Islet of Langerhans (tissue), 1 donor: Measurements from ENCODE around the gene EFCAB9.
"Not testable (repeated sequence)": the region's sequence is repeated elsewhere in the genome, so short reads cannot be mapped to it uniquely, and the experiment has no call there.

Experiments used
- FAIRE-seq: peaks from one replicate; lab custom pipeline; 2011; peaks lifted over from hg19 to GRCh38; lab: Jason Lieb, UNC

The EFCAB9 gene

DNA sequence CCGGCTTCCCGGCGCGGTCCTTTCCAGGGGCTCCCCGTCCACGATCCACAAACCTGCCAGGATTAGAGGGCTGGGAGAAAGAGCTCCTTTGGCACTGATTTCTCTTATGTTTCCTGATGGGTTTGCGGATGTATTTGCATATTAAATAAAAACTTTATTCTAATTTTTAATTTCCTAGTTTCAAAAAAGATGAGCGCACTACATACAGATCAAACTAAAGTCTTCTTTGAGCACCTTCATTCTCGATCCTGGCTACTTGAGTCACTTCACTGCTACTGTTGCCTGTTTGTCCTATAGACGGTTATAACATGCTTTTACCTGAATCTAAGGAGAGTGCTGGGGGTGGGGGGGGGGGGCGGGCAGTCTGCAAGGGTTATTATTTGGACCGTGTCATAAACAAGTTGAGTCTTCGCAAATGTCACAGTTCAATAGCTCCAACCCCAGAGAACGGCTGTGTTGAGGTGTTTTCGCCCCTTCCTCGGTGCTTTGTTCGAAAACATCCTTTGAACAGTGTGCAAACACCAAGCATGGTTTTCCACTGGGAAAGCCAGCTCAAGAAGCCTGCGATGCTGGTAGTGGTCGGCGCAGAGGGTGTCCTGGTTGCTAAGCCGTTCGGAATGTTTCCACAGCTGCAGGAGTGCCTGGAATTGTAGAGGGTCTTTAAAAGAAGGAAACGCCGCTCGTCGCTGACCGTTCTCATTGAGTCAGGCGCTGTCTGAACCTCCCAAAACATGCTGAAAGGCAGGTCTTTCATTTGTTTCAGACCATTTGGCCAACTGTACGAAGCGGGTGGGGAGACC lies 4.9 kb upstream of the EFCAB9 start:
- no peak for FAIRE-seq

DNA sequence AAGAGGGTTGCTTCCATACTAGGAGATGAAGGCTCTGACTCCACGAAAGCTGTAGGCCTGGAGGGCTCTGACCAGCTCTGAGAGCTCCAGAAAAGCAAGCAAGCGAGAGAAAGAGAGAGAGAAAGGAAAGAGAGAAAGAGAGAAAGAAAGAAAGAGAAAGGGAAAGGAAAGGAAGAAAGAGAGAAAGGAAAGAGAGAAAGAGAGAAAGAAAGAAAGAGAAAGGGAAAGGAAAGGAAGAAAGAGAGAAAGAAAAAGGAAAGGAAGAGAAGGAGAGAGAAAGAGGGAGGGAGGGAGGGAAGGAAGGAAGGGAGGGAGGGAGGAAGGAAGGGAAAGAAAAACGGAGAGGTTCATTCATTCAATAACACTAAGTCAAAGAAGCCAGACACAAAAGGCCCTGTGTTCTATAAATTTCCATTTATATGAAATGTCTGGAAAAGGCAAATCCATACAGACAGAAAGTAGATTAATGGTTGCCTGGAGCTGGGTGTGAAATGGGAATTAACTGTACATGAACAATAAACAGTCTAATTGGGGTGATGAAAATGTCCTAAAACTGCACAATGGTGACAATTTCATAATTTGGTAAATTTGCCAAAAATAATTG lies 4.2 kb upstream of the EFCAB9 start:
- FAIRE-seq = no peak

DNA sequence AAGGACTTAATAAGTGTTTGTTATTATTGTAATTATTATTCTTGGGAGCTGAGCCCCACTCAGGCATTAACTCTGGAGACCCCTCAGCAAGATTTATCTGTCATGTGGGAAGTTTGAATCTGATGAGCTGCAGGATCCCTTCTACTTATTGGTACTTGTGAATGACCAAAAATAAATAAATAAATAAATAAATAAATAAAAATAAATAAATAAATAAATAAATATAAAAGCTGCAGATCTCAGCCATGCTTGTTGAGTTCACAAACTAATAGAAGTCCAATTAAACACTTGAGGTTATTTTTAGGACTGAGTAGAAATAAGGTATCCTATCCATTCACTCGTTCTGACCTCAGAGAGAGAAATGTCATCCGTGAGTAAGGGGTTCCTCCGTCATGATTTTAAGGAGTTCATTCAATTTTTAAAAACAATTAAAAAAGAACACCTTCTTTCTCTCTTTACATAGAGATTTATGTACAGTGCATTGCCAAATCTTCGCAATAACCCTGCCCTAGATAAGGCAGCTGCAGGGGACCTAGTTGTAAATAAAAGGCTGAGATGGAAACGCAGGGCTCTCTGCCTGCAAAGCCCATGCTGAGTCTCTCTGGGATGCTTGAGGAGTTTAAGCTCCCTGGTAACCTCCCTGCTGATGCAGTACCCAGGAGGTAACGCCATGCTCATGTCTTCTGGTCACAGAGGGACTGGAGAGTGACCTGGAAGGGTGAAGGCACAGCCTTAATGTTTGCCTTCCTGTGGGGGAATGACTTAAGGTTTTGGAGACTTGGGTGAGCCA lies 1.2 kb downstream of the EFCAB9 start:
- no peak for FAIRE-seq

DNA sequence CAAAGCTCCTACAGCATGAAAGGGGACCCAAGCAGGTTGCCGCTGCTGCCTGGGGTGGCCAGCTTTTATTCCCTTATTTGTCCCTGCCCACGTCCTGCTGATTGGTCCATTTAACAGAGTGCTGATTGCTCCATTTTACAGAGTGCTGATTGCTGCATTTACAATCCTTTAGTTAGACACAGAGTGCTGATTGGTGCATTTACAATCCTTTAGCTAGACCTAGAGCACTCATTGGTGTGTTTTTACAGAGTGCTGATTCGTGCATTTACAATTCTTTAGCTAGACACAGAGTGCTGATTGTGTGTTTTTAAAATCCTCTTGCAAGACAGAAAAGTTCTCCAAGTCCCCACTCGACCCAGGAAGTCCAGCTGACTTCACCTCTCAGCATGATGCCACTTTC lies 3.8 kb downstream of the EFCAB9 start:
- not testable (repeated sequence) for FAIRE-seq

DNA sequence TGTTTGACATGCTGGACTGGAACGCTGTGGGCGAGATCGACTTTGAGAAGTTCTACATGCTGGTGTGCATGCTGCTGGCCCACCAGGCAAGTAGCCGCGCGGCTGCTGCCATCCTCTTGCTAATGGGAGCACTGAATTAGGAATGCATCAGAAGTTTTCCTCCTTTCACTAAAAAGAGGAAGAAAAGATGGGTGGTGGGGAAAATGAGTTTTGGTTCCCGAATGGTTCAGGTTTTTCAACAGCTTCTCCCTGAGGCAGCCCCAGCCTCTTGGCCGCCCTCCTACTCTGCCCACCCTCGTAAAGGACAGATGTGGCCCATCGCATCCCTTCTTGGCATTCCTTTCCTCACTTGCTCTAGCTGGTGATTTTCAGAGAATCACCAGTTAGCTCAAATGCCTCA lies 5.5 kb downstream of the EFCAB9 start:
- FAIRE-seq = no peak

DNA sequence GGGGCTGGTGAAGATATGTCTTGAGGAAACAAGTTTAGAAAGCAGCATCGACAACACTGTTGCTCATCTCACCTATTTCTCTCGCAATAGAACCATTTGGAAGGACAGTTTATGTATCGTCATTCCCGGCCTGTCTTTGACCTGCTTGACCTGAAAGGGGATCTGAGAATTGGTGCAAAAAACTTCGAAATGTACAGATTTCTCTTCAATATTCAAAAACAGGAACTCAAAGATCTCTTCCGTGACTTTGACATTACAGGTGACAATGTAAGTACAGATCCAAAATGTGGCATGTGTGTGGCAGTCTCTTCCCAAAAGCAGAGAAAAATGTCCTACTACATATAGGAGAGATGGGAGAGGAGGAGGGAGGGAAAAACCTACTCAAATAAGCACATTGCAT lies 6.5 kb downstream of the EFCAB9 start:
- no peak for FAIRE-seq

DNA sequence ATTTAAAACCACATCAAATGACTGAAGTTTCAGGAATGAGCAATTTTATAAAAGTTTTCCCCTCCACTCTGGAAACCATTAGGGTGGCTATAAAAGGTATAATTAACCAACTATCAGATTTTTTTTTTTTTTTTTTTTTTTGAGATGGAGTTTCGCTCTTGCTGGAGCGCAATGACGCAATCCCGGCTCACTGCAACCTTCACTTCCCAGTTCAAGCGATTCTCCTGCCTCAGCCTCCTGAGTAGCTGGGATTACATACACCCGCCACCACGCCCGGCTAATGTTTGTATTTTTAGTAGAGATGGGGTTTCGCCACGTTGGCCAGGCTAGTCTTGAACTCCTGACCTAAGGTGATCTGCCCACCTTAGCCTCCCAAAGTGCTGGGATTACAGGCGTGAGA lies 12.0 kb downstream of the EFCAB9 start:
- not testable (repeated sequence) for FAIRE-seq

DNA sequence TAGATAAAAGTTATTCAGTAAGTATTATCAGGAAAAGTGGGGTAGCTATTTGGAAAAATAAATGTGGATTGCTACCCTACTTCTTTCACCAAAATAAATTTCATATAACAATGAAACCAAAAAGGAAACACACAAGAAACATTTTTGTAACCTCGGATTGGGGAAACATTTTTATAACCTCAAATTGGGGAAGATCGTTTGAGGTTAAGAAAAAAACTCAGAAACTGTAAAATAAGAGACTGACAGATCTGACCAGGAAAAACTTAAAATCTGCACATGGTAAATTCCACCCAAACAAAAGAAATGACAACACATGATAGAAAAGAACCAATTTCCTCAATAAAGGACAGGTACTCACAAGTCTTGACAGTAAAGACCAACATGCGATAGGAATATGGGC lies 13.5 kb downstream of the EFCAB9 start:
- no peak for FAIRE-seq

DNA sequence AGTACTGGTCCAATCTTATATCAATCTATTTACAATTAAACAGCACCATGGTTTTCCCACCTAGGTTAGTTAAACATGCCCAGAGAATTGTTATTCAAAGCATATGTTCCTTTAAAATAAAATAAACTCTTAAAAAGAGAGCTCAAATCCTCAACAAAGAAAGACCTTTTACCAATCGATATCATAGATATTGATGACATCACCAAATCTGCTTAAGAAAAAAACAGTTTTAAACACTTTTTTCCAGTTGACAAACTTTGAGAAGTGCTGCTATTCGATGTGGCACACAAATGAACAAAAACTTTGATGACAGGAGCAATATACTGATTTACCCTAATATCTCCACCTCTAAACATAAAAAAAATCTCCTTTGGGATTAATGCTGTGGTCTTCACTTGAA lies 15.7 kb downstream of the EFCAB9 start:
- no peak for FAIRE-seq

DNA sequence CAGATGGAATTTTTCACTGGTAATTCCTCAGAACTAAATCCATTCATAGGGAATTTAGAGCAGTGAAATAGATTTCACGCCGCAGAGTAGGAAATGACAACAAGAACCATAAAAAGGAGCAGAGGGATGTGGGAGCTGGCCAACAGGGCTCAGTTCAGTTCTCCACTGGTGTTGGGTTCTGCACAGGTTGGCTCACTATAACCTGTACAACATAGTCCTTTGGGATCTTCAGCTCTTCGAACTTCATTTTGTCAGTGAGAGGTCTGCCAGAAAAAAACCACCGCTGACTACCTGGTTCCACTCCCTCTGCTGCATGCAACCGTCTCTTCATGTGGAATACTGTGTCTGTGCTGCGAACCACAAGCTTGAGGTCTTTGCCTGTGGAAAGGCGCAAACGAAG lies 17.7 kb downstream of the EFCAB9 start:
- no peak for FAIRE-seq

DNA sequence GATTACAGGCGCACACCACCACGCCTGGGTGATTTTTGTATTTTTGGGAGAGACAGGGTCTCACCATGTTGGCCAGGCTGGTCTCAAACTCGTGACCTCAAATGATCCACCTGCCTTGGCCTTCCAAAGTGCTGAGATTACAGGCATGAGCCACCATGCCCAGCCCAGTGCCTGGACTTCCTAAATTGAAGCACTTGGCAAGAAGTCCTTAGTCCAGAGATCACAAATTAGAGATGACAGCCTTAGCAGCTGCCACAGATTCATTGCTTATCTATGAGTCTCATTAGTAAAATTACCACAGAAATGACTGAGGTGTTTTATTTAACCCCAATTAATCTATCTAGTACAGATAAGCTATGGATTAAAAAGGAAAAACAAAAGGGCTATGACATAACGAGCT lies 19.2 kb downstream of the EFCAB9 start:
- FAIRE-seq = no peak

DNA sequence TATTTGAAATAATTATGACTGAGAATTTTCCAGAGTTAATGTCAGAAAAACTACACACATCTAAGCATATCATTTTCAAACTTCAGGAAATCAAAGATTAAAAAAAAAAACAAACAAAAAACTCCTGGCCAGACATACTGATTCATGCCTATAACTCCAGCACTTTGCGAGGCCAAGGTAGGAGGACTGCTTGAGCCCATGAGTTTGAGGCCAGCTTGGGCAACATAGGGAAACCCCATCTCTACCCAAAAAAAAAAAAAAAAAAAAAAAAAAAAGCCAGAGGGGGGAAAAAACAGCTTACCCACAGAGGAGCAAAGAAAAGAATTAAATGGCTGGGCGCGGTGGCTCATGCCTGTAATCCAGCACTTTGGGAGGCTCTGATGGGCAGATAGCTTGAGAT lies 22.4 kb downstream of the EFCAB9 start:
- FAIRE-seq = no peak

DNA sequence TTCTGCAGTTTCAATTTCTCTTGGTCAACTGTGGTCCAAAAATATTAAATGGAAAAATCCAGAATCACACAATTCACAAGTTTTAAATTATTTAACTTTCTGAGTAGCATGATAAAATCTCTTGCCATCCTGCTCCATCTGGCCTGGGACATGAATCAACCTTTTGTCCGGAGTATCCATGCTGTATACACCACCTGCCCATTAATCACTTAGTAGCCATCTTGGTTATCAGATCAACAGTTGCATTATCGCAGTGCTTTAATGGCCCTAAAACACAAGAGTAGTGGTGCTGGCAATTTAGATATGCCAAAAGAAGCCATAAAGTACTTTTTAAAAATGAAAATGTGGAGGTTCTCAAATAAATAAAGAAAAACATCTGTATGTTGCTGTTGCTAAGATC lies 25.3 kb downstream of the EFCAB9 start:
- no peak for FAIRE-seq

DNA sequence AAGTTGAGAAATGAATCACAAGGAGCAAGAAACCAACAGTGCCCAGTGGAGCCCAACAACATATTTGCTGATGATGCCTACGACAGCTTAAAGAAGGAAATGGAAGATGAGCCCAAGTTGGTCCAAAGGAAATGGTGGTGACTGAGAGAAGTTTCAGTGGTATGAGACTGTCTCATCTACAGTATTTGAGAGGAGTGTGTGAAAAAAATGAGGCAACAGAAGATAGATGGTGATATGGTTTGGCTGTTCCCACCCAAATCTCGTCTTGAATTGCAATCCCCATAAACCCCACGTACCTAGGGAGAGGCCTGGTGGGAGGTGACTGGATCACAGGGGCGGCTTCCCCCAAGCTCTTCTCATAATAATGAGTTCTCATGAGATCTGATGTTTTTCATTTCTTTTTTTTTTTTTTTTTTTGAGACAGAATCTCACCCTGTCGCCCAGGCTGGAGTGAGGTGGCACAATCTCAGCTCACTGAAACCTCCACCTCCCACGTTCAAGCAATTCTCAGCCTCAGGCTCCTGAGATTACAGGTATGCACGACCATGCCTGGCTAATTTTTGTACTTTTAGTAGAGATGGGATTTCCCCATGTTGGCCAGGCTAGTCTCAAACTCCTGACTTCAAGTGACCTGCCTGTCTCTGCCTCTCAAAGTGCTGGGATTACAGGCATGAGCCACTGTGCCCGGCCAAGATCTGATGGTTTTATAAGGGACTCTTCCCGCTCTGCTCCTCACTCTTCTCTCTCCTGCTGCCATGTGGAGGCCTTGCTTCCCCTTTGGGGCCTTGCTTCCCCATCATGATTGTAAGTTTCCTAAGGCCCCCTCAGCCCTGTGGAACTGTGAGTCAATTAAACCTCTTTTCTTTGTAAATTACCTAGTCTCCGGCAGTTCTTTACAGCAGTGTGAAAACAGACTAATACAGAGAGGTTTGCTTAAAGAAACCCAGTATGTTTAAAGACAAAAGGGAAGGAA lies 30.2 kb downstream of the EFCAB9 start:
- no peak for FAIRE-seq

DNA sequence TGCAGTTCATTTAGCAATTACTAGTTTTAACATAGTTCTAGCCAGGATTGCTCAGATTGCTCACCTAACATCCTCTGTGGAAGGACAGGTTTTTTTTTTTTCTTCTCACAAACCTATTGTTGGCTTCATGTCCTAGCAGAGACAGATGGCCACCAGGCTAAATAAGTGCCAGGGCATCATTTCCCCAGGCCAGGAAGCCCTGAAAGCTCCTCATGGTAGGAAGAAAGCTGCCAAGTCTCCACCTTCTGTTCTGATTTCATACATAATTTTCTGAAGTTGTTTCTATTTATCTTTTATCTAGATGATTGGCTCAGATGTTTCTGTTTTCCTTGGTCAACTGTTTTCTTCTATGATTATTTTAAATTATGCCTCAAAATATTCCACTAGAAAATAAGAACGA lies 31.0 kb downstream of the EFCAB9 start:
- no peak for FAIRE-seq

DNA sequence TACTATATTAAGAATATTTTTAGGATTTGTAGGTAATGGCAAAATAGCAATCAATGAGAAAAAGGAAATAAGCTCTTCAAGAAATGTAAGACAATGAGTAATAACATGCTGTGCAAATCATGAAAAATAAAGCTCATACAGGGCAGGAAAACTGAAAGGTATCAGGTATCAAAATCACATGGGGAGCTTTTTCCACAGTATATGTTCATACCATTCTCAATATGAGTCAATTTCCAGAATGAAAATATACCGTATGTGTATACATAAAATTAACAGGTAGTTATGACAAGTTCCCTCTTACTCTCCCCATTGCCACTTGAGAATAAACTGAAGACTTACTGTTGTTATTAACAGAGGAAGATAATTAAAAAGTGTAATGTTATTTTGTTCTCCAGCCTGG lies 35.9 kb downstream of the EFCAB9 start:
- no peak for FAIRE-seq

DNA sequence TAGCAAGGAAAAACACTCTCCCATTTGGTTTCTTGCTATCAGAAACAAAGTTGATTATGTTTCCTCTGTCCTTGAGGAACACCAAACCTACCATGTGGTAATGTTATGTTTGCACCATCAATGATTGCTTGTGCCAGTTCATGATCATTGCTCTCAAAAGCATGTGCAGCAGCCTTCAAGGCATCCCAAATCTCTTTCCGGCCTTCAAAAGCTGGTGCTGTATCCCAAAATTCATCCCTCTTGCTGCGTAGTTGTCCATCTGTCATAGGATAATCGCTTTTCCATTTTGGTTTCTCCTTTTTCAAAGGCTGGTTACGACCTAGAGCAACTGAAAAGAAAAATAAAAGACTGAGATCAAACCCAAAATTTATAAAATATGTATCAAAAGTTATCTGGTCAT lies 40.1 kb downstream of the EFCAB9 start:
- FAIRE-seq = no peak

DNA sequence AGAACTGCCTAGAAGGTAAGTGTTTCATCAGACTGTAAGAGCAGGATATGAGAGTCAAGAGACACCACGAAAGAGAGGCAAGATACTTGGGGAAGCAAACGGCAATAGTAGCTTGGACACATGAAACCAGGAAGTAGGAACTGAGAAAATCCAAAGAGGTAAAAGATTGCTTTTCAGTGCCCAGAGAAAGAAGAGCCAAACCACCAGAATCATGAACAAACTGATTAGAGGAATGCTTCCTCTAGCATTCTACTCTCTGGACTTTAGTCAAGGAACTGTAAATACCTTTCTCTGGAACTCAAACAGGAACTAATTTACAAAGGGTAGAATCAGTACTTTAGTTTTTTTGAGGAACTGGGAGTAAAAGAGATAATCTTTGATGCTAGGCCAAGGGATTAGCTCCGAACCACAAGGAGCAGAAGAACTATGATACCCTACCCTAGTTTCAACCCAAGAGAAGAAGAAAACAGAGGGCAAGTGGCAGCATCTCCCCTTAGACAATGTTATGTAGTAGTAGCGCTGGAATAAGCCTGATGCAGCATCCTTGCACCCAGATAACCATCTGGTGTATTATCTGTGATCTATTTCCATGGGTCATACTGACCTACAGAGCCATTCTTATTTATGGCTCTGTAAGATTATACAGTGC lies 41.3 kb downstream of the EFCAB9 start:
- FAIRE-seq = no peak

DNA sequence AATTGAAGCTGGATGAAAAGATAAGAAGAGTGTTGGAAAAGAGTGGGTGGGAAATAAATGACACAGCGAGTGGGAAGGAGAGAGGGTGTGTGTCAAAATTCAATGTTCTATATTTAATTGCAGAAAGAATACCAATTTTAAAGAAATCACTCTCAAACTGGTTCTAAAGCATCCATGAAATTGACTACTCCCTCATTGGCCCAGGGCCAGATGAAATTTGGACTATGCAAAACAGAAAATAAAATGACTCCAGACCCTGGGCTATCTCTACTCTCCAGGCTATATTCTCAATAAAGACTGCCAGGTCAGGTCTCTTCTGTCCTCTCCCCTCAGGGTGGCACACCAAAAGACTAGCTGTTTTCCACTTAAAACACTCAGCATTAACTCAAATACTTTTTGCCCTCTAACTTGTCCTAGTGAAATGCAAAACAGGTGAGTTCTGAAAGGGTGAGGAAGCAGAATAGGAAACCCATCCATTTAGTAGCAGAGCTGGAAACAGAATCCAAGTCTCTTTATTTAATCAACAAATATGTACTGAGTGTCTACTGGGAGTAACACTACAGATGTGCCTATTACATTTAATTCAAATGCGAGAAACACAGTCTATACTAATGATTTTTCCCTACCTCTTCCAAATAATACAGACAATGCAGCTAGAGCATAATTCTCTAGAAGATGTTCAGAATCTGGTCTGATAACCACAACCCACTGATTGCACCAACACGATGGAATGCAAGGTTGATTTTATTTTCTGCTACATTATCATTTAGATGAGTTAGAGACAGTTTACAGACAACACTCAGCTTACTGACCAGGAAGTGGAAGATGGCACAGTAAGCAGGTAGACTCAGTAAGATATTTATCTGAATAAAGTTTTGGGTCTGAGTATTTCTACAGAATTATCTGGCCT lies 42.1 kb downstream of the EFCAB9 start:
- no peak for FAIRE-seq

DNA sequence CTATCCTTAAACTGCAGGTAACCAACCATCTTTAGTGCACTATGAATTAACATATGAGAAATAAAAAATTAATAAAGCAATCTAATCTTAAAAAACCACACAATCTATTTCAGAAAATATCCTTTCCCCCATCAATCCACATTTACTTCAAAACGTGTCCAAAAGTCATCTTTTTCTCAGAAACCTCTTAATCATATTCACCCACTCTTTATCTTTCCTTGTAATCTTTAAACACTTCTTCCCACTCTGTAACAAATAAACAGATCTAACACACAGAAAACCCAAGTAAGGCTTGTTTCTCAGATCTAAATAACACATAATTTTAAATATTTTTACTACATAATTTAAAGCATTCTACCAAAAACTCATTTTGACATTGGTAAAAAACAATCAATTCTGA lies 44.4 kb downstream of the EFCAB9 start:
- no peak for FAIRE-seq

DNA sequence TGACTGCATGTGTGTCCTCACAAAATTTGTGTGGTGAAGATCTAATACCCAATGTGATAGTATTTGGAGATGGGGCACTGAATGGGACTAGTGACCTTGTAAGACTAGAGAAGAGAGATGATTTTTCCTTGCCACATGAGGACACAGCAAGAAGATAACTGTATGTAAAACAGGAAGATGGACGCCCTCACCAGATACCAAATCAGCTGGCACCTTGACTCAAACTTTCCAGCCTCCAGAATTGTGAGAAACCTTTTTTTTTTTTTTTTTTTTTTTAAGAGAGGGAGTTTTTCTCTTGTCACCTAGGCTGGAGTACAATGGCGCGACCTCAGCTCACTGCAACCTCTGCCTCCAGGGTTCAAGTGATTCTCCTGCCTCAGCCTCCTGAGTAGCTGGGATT lies 49.3 kb downstream of the EFCAB9 start:
- FAIRE-seq = no peak
